Measurements from ENCODE around the gene SLC18A3. TPM values are rescaled to one million over a fixed set of nuclear protein-coding genes. Genes with fewer than 3 reads are reported as not detected.

Gene SLC18A3
- total RNA-seq, result not detected
- total RNA-seq (2013), result not detected
- total RNA-seq, result 0 to 0.06 (median 0) reads per million in 29 experiments

GRCh38 chr10:49610114-49610457 is at the start of gene SLC18A3:
Gene SLC18A3, plus strand, starts transcription at chr10:49610310. Its CDS starts 431 bp downstream, at chr10:49610741.
- Mint-ChIP-seq H3K4me3 (peak within 1 kb of the TSS in 1 of 3 donors; percentile 34), H3K36me3 (no peaks in the 10 kb centered on the region), H3K9me3 (peaks cover 0 to 6% (median 0%) of the 10 kb centered on the region in 3 donors), H3K27me3 (peaks cover 55 to 75% of the 10 kb centered on the region in 2 donors), H3K4me1 (peaks cover 8 to 25% (median 13%) of the 10 kb centered on the region in 3 donors), H3K27ac (no peak within 1 kb of the TSS)
- Histone ChIP-seq H3K4me3 (ENCODE audit: control insufficient read depth in 1 of 2, extremely low read depth in 1 of 2, low read length in 1 of 2) (no peak within 1 kb of the TSS), H3K27ac (ENCODE audit: low read length) (no peak within 1 kb of the TSS), H3K27me3 (replicated peaks in 1 of 2; ENCODE audit: control insufficient read depth in 2 of 2, extremely low read depth in 1 of 2, insufficient read depth in 2 of 2, low read length in 1 of 2) (peaks cover 13 to 89% of the 10 kb centered on the region in 2 experiments), H3K9me3 (no peaks in the 10 kb centered on the region), H3K36me3 (ENCODE audit: control insufficient read depth in 2 of 2, extremely low read depth in 1 of 2, insufficient read depth in 1 of 2, low read length in 1 of 2) (no peaks in the 10 kb centered on the region), H3K4me1 (ENCODE audit: control insufficient read depth in 1 of 2, extremely low read depth in 1 of 2, insufficient read depth in 2 of 2, low read length in 2 of 2) (peaks cover 0 to 9% of the 10 kb centered on the region in 2 experiments)
- whole genome bisulfite sequencing (ENCODE audit: insufficient coverage), result 5% methylated on average over 39 of the region's 43 CpGs
- CTCF ChIA-PET, result no interaction called here
- ATAC-seq (replicated peaks in 1 of 4) (no peak), DNase-seq (no peak)
- POLR2A ChIA-PET, result no interaction called here

GRCh38 chr10:49560526-49560925 is 49.6 kb upstream of the SLC18A3 start:
- H3K27ac Mint-ChIP-seq, result no peak overlapping the region
- no peak overlapping the region for H3K4me3 ChIP-seq (ENCODE audit: control insufficient read depth in 1 of 2, extremely low read depth in 1 of 2, low read length in 1 of 2)
- H3K4me3 Mint-ChIP-seq, result no peak overlapping the region
- no peak for DNase-seq
- no peak overlapping the region for H3K27ac ChIP-seq (ENCODE audit: low read length)
- no peaks in the 10 kb centered on the region for H3K36me3 ChIP-seq (ENCODE audit: control insufficient read depth in 2 of 2, extremely low read depth in 1 of 2, insufficient read depth in 1 of 2, low read length in 1 of 2)
- H3K4me1 ChIP-seq (ENCODE audit: control insufficient read depth in 1 of 2, extremely low read depth in 1 of 2, insufficient read depth in 2 of 2, low read length in 2 of 2), result no peaks in the 10 kb centered on the region
- peaks cover 32 to 38% of the 10 kb centered on the region in 2 donors for H3K27me3 Mint-ChIP-seq
- WGBS (ENCODE audit: insufficient coverage), result 67% methylated on average over 1 of the region's 2 CpGs
- H3K27me3 ChIP-seq (replicated peaks in 1 of 2; ENCODE audit: control insufficient read depth in 2 of 2, extremely low read depth in 1 of 2, insufficient read depth in 2 of 2, low read length in 1 of 2), result peaks cover 0 to 7% of the 10 kb centered on the region in 2 experiments
- no peaks in the 10 kb centered on the region for H3K4me1 Mint-ChIP-seq
- peaks cover 0 to 10% (median 7%) of the 10 kb centered on the region in 3 donors for H3K9me3 Mint-ChIP-seq
- ATAC-seq (replicated peaks in 1 of 4), result no peak
- POLR2A ChIA-PET, result no interaction called here
- H3K9me3 ChIP-seq, result no peaks in the 10 kb centered on the region
- no peaks in the 10 kb centered on the region for H3K36me3 Mint-ChIP-seq
- CTCF ChIA-PET, result no interaction called here

DNA sequence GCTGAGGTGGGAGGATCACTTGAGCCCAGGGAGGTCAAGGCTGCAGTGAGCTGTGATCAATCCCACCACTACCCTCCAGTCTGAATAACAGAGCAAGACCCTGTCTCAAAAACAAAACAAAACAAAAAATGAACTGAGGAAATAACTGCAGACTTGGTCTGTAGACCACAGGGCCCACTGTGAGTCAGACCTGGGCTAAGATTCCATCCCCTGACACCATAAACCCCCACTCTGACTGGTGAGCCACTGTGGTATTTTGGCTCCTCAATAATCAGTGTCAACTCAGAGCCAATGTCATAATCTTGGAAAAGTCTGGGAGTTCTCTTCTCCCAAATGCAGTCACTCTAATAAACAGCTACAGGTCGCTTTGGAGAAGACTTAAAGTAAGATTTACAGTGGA is 47.2 kb upstream of the SLC18A3 start:
- ChIA-PET POLR2A (no interaction called here), CTCF (no interaction called here)
- Mint-ChIP-seq H3K36me3 (no peaks in the 10 kb centered on the region), H3K4me3 (no peak overlapping the region), H3K4me1 (no peaks in the 10 kb centered on the region), H3K9me3 (no peaks in the 10 kb centered on the region), H3K27ac (no peak overlapping the region), H3K27me3 (peaks cover 30 to 37% of the 10 kb centered on the region in 2 donors)
- ATAC-seq (replicated peaks in 1 of 4) (no peak), DNase-seq (no peak)
- WGBS (ENCODE audit: insufficient coverage), result no CpG with 5 or more reads among the region's 1 CpG
- no peak overlapping the region for H3K27ac ChIP-seq (ENCODE audit: low read length)
- no peaks in the 10 kb centered on the region for H3K4me1 ChIP-seq (ENCODE audit: control insufficient read depth in 1 of 2, extremely low read depth in 1 of 2, insufficient read depth in 2 of 2, low read length in 2 of 2)
- no peak overlapping the region for H3K4me3 ChIP-seq (ENCODE audit: control insufficient read depth in 1 of 2, extremely low read depth in 1 of 2, low read length in 1 of 2)
- H3K27me3 ChIP-seq (replicated peaks in 1 of 2; ENCODE audit: control insufficient read depth in 2 of 2, extremely low read depth in 1 of 2, insufficient read depth in 2 of 2, low read length in 1 of 2), result peaks cover 0 to 3% of the 10 kb centered on the region in 2 experiments
- no peaks in the 10 kb centered on the region for H3K36me3 ChIP-seq (ENCODE audit: control insufficient read depth in 2 of 2, extremely low read depth in 1 of 2, insufficient read depth in 1 of 2, low read length in 1 of 2)
- no peaks in the 10 kb centered on the region for H3K9me3 ChIP-seq

DNA sequence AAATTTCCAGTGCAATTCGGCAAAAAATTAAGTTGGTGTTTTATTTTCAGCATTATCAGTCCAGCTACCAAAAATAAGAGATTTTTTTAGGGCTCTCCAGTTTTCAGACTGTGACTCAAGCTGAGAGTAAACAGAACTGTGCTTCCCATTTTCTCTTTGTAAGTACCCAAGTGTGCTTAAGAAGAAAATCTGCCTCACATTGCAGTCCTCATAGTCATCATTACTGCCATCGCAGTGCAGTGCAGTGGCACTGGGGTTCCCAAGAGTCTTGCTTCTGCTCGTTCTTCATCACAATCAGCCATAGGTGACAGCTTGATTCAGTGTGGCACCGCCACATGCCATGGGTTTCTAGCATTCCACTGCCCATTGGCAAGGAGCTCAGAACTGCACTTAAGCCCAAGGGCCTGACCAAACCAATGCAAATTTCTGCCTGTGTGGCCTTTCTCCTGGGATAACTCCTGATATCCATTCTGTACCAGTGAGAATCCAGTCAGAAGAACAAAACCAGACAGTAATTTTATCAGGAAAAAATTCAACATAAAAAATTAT is 45.6 kb upstream of the SLC18A3 start:
- H3K4me3 Mint-ChIP-seq, result no peak overlapping the region
- H3K4me1 Mint-ChIP-seq, result peaks cover 0 to 3% (median 0%) of the 10 kb centered on the region in 3 donors
- H3K27ac Mint-ChIP-seq, result no peak overlapping the region
- WGBS (ENCODE audit: insufficient coverage), result 85% methylated on average over 3 of the region's 4 CpGs
- H3K27me3 ChIP-seq (replicated peaks in 1 of 2; ENCODE audit: control insufficient read depth in 2 of 2, extremely low read depth in 1 of 2, insufficient read depth in 2 of 2, low read length in 1 of 2), result peaks cover 0 to 5% of the 10 kb centered on the region in 2 experiments
- H3K4me3 ChIP-seq (ENCODE audit: control insufficient read depth in 1 of 2, extremely low read depth in 1 of 2, low read length in 1 of 2), result no peak overlapping the region
- peaks cover 31 to 34% of the 10 kb centered on the region in 2 donors for H3K27me3 Mint-ChIP-seq
- CTCF ChIA-PET, result no interaction called here
- no peak for ATAC-seq (replicated peaks in 1 of 4)
- H3K36me3 ChIP-seq (ENCODE audit: control insufficient read depth in 2 of 2, extremely low read depth in 1 of 2, insufficient read depth in 1 of 2, low read length in 1 of 2), result no peaks in the 10 kb centered on the region
- H3K36me3 Mint-ChIP-seq, result no peaks in the 10 kb centered on the region
- H3K9me3 Mint-ChIP-seq, result no peaks in the 10 kb centered on the region
- DNase-seq, result no peak
- POLR2A ChIA-PET, result no interaction called here
- H3K9me3 ChIP-seq, result no peaks in the 10 kb centered on the region
- no peaks in the 10 kb centered on the region for H3K4me1 ChIP-seq (ENCODE audit: control insufficient read depth in 1 of 2, extremely low read depth in 1 of 2, insufficient read depth in 2 of 2, low read length in 2 of 2)
- H3K27ac ChIP-seq (ENCODE audit: low read length), result no peak overlapping the region

DNA sequence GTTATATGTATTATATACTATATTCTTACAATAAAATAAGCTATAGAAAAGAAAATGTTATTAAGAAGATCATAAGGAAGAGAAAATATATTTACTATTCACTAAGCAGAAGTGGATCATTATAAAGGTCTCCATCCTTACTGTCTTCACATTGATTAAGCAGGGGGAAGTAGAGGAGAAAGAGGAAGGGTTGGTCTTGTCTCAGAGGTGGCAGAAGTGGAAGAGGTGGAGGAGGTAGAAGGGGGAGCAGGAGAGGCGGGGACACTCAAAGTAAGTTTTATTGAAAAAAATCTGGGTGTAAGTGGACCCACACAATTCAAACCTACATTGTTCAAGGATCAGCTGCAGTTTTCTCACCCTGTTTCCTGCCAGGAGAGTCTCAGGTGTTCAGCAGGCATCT is 42.3 kb upstream of the SLC18A3 start:
- H3K4me3 ChIP-seq (ENCODE audit: control insufficient read depth in 1 of 2, extremely low read depth in 1 of 2, low read length in 1 of 2), result no peak overlapping the region
- Mint-ChIP-seq H3K36me3 (no peaks in the 10 kb centered on the region), H3K9me3 (no peaks in the 10 kb centered on the region), H3K27me3 (peaks cover 16 to 29% of the 10 kb centered on the region in 2 donors), H3K4me1 (peaks cover 0 to 3% (median 0%) of the 10 kb centered on the region in 3 donors), H3K4me3 (no peak overlapping the region), H3K27ac (no peak overlapping the region)
- no peak overlapping the region for H3K27ac ChIP-seq (ENCODE audit: low read length)
- DNase-seq (no peak), ATAC-seq (replicated peaks in 1 of 4) (no peak)
- WGBS (ENCODE audit: insufficient coverage), result no CpG with 5 or more reads among the region's 1 CpG
- CTCF ChIA-PET, result no interaction called here
- no peaks in the 10 kb centered on the region for H3K4me1 ChIP-seq (ENCODE audit: control insufficient read depth in 1 of 2, extremely low read depth in 1 of 2, insufficient read depth in 2 of 2, low read length in 2 of 2)
- POLR2A ChIA-PET, result no interaction called here
- H3K36me3 ChIP-seq (ENCODE audit: control insufficient read depth in 2 of 2, extremely low read depth in 1 of 2, insufficient read depth in 1 of 2, low read length in 1 of 2), result no peaks in the 10 kb centered on the region
- no peaks in the 10 kb centered on the region for H3K9me3 ChIP-seq
- peaks cover 0 to 10% of the 10 kb centered on the region in 2 experiments for H3K27me3 ChIP-seq (replicated peaks in 1 of 2; ENCODE audit: control insufficient read depth in 2 of 2, extremely low read depth in 1 of 2, insufficient read depth in 2 of 2, low read length in 1 of 2)

GRCh38 chr10:49568235-49568634 is 41.9 kb upstream of the SLC18A3 start:
- DNase-seq (no peak), ATAC-seq (replicated peaks in 1 of 4) (no peak)
- Mint-ChIP-seq H3K4me3 (no peak overlapping the region), H3K9me3 (no peaks in the 10 kb centered on the region), H3K27ac (no peak overlapping the region), H3K36me3 (no peaks in the 10 kb centered on the region), H3K4me1 (peaks cover 0 to 3% (median 0%) of the 10 kb centered on the region in 3 donors), H3K27me3 (peaks cover 12 to 26% of the 10 kb centered on the region in 2 donors)
- no peak overlapping the region for H3K27ac ChIP-seq (ENCODE audit: low read length)
- POLR2A ChIA-PET, result no interaction called here
- WGBS (ENCODE audit: insufficient coverage), result no CpG with 5 or more reads among the region's 2 CpGs
- no peaks in the 10 kb centered on the region for H3K4me1 ChIP-seq (ENCODE audit: control insufficient read depth in 1 of 2, extremely low read depth in 1 of 2, insufficient read depth in 2 of 2, low read length in 2 of 2)
- H3K36me3 ChIP-seq (ENCODE audit: control insufficient read depth in 2 of 2, extremely low read depth in 1 of 2, insufficient read depth in 1 of 2, low read length in 1 of 2), result no peaks in the 10 kb centered on the region
- peaks cover 0 to 9% of the 10 kb centered on the region in 2 experiments for H3K27me3 ChIP-seq (replicated peaks in 1 of 2; ENCODE audit: control insufficient read depth in 2 of 2, extremely low read depth in 1 of 2, insufficient read depth in 2 of 2, low read length in 1 of 2)
- H3K4me3 ChIP-seq (ENCODE audit: control insufficient read depth in 1 of 2, extremely low read depth in 1 of 2, low read length in 1 of 2), result no peak overlapping the region
- CTCF ChIA-PET, result no interaction called here
- H3K9me3 ChIP-seq, result no peaks in the 10 kb centered on the region
